Lower leg skin (tissue), 3 donors: ENCODE measurements around the gene RBM4B.

ENCODE experiments used
- POLR2A ChIP-seq, 2 donors: fragments of 450-650 bp; IDR thresholded peaks; one replicate each; pipeline ENCODE4 v1.6.1; 2016 to 2017; ENCODE audit warnings: antibody characterized with exemption in 2 of 2, mild to moderate bottlenecking in 1 of 2, moderate library complexity in 1 of 2
- TF ChIP-seq, protein P1 (sequence below), 3 donors: fragments of 450-650 bp; IDR thresholded peaks; one replicate each; pipeline ENCODE4 v1.5.1; 2016; ENCODE audit warnings: antibody characterized with exemption in 3 of 3, mild to moderate bottlenecking in 3 of 3, moderate library complexity in 2 of 3

DNA sequence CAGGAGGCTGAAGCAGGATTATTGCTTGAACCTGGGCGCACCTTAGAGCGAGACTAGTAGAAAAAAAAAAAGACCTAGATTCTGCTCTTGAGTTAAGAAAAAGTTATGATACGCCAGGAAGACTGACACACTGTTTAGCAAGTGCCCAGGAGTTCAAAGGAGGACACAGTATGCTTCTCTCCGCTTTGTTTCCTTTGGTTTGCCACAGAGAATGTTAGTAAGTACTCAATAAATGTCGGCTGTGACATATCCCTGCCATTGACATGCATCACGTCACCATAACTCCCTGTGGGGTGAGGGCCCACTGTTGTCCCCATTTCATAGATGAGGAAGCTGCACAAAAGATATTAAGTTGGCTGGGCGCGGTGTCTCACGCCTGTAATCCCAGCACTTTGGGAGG, 44.3 kb upstream of the RBM4B start:
- TF ChIP-seq, protein P1, sequence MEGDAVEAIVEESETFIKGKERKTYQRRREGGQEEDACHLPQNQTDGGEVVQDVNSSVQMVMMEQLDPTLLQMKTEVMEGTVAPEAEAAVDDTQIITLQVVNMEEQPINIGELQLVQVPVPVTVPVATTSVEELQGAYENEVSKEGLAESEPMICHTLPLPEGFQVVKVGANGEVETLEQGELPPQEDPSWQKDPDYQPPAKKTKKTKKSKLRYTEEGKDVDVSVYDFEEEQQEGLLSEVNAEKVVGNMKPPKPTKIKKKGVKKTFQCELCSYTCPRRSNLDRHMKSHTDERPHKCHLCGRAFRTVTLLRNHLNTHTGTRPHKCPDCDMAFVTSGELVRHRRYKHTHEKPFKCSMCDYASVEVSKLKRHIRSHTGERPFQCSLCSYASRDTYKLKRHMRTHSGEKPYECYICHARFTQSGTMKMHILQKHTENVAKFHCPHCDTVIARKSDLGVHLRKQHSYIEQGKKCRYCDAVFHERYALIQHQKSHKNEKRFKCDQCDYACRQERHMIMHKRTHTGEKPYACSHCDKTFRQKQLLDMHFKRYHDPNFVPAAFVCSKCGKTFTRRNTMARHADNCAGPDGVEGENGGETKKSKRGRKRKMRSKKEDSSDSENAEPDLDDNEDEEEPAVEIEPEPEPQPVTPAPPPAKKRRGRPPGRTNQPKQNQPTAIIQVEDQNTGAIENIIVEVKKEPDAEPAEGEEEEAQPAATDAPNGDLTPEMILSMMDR (IDR thresholded peaks at IDR 0.05), result no peak
- no peak for TF ChIP-seq POLR2A (IDR thresholded peaks at IDR 0.05)
